ENCODE measurements around the gene CD79A.

DNA sequence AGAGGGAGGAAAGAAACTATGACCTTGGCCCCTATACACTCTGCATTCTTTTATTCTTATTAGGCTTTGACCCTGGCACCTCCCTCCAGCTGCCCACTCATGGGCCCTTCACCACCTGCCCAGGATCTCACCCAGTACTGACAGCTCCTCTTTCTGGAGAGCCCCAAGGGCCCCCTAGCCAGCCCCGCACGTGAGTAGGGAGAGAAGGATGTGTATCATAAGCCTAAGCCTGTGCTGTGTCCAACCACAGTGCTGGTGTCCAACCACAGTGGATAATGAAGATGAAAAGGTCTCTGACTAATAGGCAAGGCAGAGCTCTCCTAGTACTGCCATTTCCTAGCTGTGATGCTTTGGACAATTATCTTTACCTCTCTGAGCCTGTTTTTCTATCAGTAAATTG lies 28.0 kb upstream of the CD79A start:
- TF ChIP-seq, protein P1, sequence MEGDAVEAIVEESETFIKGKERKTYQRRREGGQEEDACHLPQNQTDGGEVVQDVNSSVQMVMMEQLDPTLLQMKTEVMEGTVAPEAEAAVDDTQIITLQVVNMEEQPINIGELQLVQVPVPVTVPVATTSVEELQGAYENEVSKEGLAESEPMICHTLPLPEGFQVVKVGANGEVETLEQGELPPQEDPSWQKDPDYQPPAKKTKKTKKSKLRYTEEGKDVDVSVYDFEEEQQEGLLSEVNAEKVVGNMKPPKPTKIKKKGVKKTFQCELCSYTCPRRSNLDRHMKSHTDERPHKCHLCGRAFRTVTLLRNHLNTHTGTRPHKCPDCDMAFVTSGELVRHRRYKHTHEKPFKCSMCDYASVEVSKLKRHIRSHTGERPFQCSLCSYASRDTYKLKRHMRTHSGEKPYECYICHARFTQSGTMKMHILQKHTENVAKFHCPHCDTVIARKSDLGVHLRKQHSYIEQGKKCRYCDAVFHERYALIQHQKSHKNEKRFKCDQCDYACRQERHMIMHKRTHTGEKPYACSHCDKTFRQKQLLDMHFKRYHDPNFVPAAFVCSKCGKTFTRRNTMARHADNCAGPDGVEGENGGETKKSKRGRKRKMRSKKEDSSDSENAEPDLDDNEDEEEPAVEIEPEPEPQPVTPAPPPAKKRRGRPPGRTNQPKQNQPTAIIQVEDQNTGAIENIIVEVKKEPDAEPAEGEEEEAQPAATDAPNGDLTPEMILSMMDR (IDR thresholded peaks at IDR 0.05): no peak
- no peak for TF ChIP-seq ZFX (IDR thresholded peaks at IDR 0.05; ENCODE audit: borderline replicate concordance)
